Chondrocyte (in vitro differentiated cells): ENCODE results near the gene NUDT3. TPM values are rescaled to one million over a fixed set of nuclear protein-coding genes. Genes with fewer than 3 reads are reported as not detected.

Experiments used
- DNase-seq: peaks from one replicate; pipeline ENCODE4 v3.0.0; 2021; ENCODE audit warnings: mixed read lengths, low spot score
- H3K27ac Mint-ChIP-seq: one replicate; pipeline ENCODE4 v1.8.0; 2021; ENCODE audit warnings: mild to moderate bottlenecking, moderate library complexity, mixed read lengths; ENCODE audit not compliant: unreplicated experiment
- H3K27me3 Mint-ChIP-seq: 2 replicates; pipeline ENCODE4 v1.8.0; 2021; ENCODE audit warnings: low read depth, mixed read lengths
- H3K36me3 Mint-ChIP-seq: 2 replicates; pipeline ENCODE4 v1.8.0; 2021; ENCODE audit warnings: low read depth, mixed read lengths
- H3K4me1 Mint-ChIP-seq: 2 replicates; pipeline ENCODE4 v1.8.0; 2021; ENCODE audit warnings: low read depth, mild to moderate bottlenecking, mixed read lengths
- H3K4me3 Mint-ChIP-seq: one replicate; pipeline ENCODE4 v1.8.0; 2021; ENCODE audit warnings: mild to moderate bottlenecking, moderate library complexity, mixed read lengths; ENCODE audit not compliant: unreplicated experiment
- H3K9me3 Mint-ChIP-seq: 2 replicates; pipeline ENCODE4 v1.8.0; 2021; ENCODE audit warnings: low read depth, mixed read lengths
- microRNA-seq: library from miRNA; unstranded; fragments of <30 nt; microRNA quantifications from one replicate; pipeline ENCODE4 v1.2.0, GENCODE V29; 2020; ENCODE audit warnings: borderline number of aligned reads
- total RNA-seq: library from RNA; stranded (reverse); gene quantifications from 3 replicates; pipeline ENCODE4 v1.2.1, GENCODE V29; 2021
- TF ChIP-seq, protein P1 (sequence below): fragments of 200-600 bp; sonication (generic); IDR thresholded peaks from 2 replicates; pipeline ENCODE4 v1.5.0; 2021; ENCODE audit warnings: antibody characterized with exemption, mild to moderate bottlenecking, moderate library complexity

The NUDT3 gene
- total RNA-seq, 1 donor from 2014 or later = 22.0 TPM

DNA sequence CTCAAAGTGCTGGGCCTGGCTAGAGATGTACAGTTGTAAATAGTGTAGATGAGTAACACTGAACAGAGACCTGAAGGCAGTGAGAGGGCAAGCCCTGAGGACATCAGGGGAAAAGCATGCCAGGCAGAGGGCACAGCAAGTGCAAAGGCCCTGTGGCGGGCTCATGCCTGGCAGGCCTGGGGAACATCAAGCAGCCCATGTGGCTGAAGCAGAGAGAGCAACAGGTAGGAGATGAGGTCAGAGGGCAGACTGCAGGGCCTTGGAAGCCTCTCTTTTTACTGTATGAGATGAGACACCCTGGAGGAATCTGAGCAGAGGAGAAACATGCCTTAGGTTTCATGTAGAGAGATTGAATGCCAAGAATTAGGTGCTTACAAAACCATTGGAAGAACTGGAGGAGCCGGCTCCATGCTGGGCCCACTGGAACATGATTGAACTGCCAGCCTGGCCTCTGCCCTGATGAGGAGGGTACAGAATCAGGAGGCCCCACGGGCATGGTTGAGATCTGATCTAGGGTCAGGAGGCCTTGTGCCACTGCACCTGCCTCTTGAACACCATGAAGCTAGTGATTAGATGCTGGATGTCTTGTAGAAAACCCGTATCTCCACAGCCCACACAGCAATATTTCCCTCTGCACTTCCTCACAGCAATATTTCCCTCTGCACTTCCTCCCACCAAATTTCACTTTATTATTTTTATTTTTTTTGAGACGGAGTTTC lies 161.7 kb downstream of the NUDT3 start:
- Mint-ChIP-seq H3K27me3 (no peaks in the 10 kb centered on the region), H3K27ac (no peak overlapping the region), H3K36me3 (no peaks in the 10 kb centered on the region), H3K4me3 (no peak overlapping the region), H3K9me3 (no peaks in the 10 kb centered on the region), H3K4me1 (peaks cover under 1% of the 10 kb centered on the region)
- DNase-seq = peak; percentile 50
- TF ChIP-seq, protein P1, sequence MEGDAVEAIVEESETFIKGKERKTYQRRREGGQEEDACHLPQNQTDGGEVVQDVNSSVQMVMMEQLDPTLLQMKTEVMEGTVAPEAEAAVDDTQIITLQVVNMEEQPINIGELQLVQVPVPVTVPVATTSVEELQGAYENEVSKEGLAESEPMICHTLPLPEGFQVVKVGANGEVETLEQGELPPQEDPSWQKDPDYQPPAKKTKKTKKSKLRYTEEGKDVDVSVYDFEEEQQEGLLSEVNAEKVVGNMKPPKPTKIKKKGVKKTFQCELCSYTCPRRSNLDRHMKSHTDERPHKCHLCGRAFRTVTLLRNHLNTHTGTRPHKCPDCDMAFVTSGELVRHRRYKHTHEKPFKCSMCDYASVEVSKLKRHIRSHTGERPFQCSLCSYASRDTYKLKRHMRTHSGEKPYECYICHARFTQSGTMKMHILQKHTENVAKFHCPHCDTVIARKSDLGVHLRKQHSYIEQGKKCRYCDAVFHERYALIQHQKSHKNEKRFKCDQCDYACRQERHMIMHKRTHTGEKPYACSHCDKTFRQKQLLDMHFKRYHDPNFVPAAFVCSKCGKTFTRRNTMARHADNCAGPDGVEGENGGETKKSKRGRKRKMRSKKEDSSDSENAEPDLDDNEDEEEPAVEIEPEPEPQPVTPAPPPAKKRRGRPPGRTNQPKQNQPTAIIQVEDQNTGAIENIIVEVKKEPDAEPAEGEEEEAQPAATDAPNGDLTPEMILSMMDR = no peak

DNA sequence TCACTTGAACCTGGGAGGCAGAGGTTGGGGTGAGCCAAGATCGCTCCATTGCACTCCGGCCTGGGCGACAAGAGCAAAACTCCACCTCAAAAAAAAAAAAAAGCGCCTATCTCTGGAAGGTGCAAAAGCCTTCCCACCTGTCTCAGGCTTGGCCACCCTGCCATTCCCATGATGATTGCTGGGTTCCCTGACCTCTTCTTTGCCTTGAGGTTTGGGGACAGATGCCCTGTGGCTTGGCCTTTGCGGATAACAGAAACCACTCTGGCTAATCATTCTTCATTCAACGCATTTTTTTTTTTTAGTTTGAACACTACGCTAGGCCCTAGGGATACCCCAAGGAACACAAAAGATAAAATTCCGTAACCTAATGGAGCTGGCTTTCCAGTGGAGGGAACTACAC lies 162.6 kb downstream of the NUDT3 start:
- H3K27me3 Mint-ChIP-seq = no peaks in the 10 kb centered on the region
- H3K36me3 Mint-ChIP-seq = no peaks in the 10 kb centered on the region
- H3K4me3 Mint-ChIP-seq = no peak overlapping the region
- H3K9me3 Mint-ChIP-seq = no peaks in the 10 kb centered on the region
- no peak overlapping the region for H3K27ac Mint-ChIP-seq
- TF ChIP-seq, protein P1 = no peak
- H3K4me1 Mint-ChIP-seq = no peaks in the 10 kb centered on the region
- DNase-seq = peak; percentile 20

Small RNAs within 50 kb of the gene (microRNA-seq; reads per million reads assigned to microRNA genes)
- not detected for gene MIR6835

Other genes with a start within 250 kb of the NUDT3 start
- 0.26 to 0.92 TPM (median 0.27 TPM) in 3 replicates for gene GRM4, start 246.6 kb downstream of the NUDT3 start, total RNA-seq
- gene HMGA1, start 155.8 kb downstream of the NUDT3 start, total RNA-seq = 33.4 to 55.2 TPM (median 37.8 TPM) in 3 replicates
- gene SMIM29, start 143.7 kb downstream of the NUDT3 start, total RNA-seq = 15.5 to 19.0 TPM (median 18.0 TPM) in 3 replicates
- 751 to 941 TPM (median 771 TPM) in 3 replicates for gene RPS10, start 33.4 kb upstream of the NUDT3 start, total RNA-seq
- gene PACSIN1, start 73.4 kb upstream of the NUDT3 start, total RNA-seq = 0.15 to 0.21 TPM in 2 of 3 replicates, not detected in the other
- 0.10 TPM in 1 of 3 replicates, not detected in the others for gene SPDEF, start 163.7 kb upstream of the NUDT3 start, total RNA-seq